Neutrophil (primary cell): ENCODE data around the gene UMAD1.

Source experiments
- H3K27ac ChIP-seq: fragments of 200-600 bp; sonication (generic); 2 replicates; pipeline ENCODE4 v1.5.1; 2016; ENCODE audit warnings: mild to moderate bottlenecking, moderate library complexity
- H3K27me3 ChIP-seq: fragments of 200-600 bp; sonication (generic); 2 replicates; pipeline ENCODE4 v1.6.0; 2016; ENCODE audit warnings: mild to moderate bottlenecking
- H3K36me3 ChIP-seq: fragments of 200-600 bp; sonication (generic); 2 replicates; pipeline ENCODE4 v1.5.1; 2017
- H3K4me1 ChIP-seq, 2 experiments: fragments of 200-600 bp in 1 of 2; sonication (generic) in 1 of 2; 1 replicate in 1 of 2; 2 replicates in 1 of 2; pipeline versions ENCODE4 v1.5.1 to v1.6.1; 2013 to 2016; ENCODE audit warnings: low read depth in 1 of 2, low read length in 1 of 2, mild to moderate bottlenecking in 1 of 2, moderate library complexity in 1 of 2; ENCODE audit not compliant: control insufficient read depth in 1 of 2, insufficient read depth in 1 of 2
- H3K4me3 ChIP-seq, 2 experiments: fragments of 200-600 bp in 1 of 2; sonication (generic) in 1 of 2; 1 replicate in 1 of 2; 2 replicates in 1 of 2; pipeline ENCODE4 v1.5.1; 2013 to 2016; ENCODE audit warnings: low read depth in 1 of 2, low read length in 1 of 2, mild to moderate bottlenecking in 1 of 2, moderate library complexity in 1 of 2
- H3K9me3 ChIP-seq: fragments of 200-600 bp; sonication (generic); 2 replicates; pipeline ENCODE4 v1.5.1; 2016
- CTCF ChIP-seq: fragments of 200-600 bp; sonication (generic); IDR thresholded peaks from 2 replicates; pipeline ENCODE4 v1.5.1; 2016; ENCODE audit warnings: antibody characterized with exemption

The UMAD1 gene

GRCh38 chr7:7664291-7664690 lies 23.7 kb downstream of the UMAD1 start:
- no peak overlapping the region for H3K27ac ChIP-seq
- no peaks in the 10 kb centered on the region for H3K27me3 ChIP-seq
- no peaks in the 10 kb centered on the region for H3K9me3 ChIP-seq
- no peak overlapping the region for H3K4me3 ChIP-seq
- TF ChIP-seq CTCF, result no peak
- H3K36me3 ChIP-seq, result no peaks in the 10 kb centered on the region
- H3K4me1 ChIP-seq, result peaks cover 14 to 19% of the 10 kb centered on the region in 2 experiments

GRCh38 chr7:7665031-7665430 lies 24.5 kb downstream of the UMAD1 start:
- Histone ChIP-seq H3K4me1 (peaks cover 14 to 22% of the 10 kb centered on the region in 2 experiments), H3K9me3 (no peaks in the 10 kb centered on the region), H3K27me3 (no peaks in the 10 kb centered on the region), H3K27ac (no peak overlapping the region), H3K4me3 (no peak overlapping the region), H3K36me3 (no peaks in the 10 kb centered on the region)
- no peak for TF ChIP-seq CTCF

- peaks cover 14 to 22% of the 10 kb centered on the region in 2 experiments for H3K4me1 ChIP-seq
- no peaks in the 10 kb centered on the region for H3K27me3 ChIP-seq
- TF ChIP-seq CTCF, result no peak
- H3K9me3 ChIP-seq, result no peaks in the 10 kb centered on the region
- H3K36me3 ChIP-seq, result no peaks in the 10 kb centered on the region
- no peak overlapping the region for H3K4me3 ChIP-seq
- H3K27ac ChIP-seq, result no peak overlapping the region
Measured at GRCh38 chr7:7667187-7667586, 26.6 kb downstream of the UMAD1 start.

- H3K36me3 ChIP-seq, result no peaks in the 10 kb centered on the region
- no peak for TF ChIP-seq CTCF
- no peak overlapping the region for H3K4me3 ChIP-seq
- H3K27me3 ChIP-seq, result no peaks in the 10 kb centered on the region
- peaks cover 14 to 22% of the 10 kb centered on the region in 2 experiments for H3K4me1 ChIP-seq
- no peaks in the 10 kb centered on the region for H3K9me3 ChIP-seq
- H3K27ac ChIP-seq, result peak overlapping the region; percentile 49
Measured at GRCh38 chr7:7668706-7669105, 28.2 kb downstream of the UMAD1 start.

GRCh38 chr7:7670490-7670889 lies 29.9 kb downstream of the UMAD1 start:
- no peak for TF ChIP-seq CTCF
- no peaks in the 10 kb centered on the region for H3K27me3 ChIP-seq
- H3K27ac ChIP-seq, result no peak overlapping the region
- peaks cover 5% of the 10 kb centered on the region for H3K36me3 ChIP-seq
- H3K4me3 ChIP-seq, result no peak overlapping the region
- peaks cover 14 to 20% of the 10 kb centered on the region in 2 experiments for H3K4me1 ChIP-seq
- H3K9me3 ChIP-seq, result no peaks in the 10 kb centered on the region

GRCh38 chr7:7671361-7671760 lies 30.8 kb downstream of the UMAD1 start:
- peaks cover 14 to 20% of the 10 kb centered on the region in 2 experiments for H3K4me1 ChIP-seq
- H3K4me3 ChIP-seq, result no peak overlapping the region
- no peaks in the 10 kb centered on the region for H3K27me3 ChIP-seq
- H3K36me3 ChIP-seq, result peaks cover 11% of the 10 kb centered on the region
- TF ChIP-seq CTCF, result no peak
- no peak overlapping the region for H3K27ac ChIP-seq
- H3K9me3 ChIP-seq, result no peaks in the 10 kb centered on the region
